HL-60 (cell line): ENCODE measurements around the gene PAXIP1.
"Not testable (repeated sequence)": the region's sequence is repeated elsewhere in the genome, so short reads cannot be mapped to it uniquely, and the experiment has no call there.

Experiments used
- DNase-seq, 2 experiments: peaks; one replicate each; pipeline ENCODE4 v3.0.0-alpha.2; 2010 to 2020; ENCODE audit warnings: low read depth in 1 of 2, low spot score in 1 of 2
- H3K27ac ChIP-seq: fragments of 250-450 bp; sonication (Bioruptor Pico); replicated peaks from 2 replicates; pipeline ENCODE4 v1.5.1; 2020; ENCODE audit warnings: mild to moderate bottlenecking, moderate library complexity
- H3K27me3 ChIP-seq: fragments of 250-450 bp; sonication (Bioruptor Pico); 2 replicates; pipeline ENCODE4 v1.5.1; 2021; ENCODE audit warnings: mild to moderate bottlenecking, moderate library complexity; ENCODE audit not compliant: insufficient read depth, poor library complexity, severe bottlenecking
- H3K4me3 ChIP-seq: replicated peaks from 2 replicates; pipeline ENCODE4 v1.5.1; 2011; ENCODE audit warnings: mild to moderate bottlenecking, control low read depth, low read length; ENCODE audit not compliant: insufficient read depth
- CTCF ChIP-seq: IDR thresholded peaks from one replicate; pipeline ENCODE4 v1.5.1; 2011; ENCODE audit warnings: low read length, control low read depth, inconsistent platforms; ENCODE audit not compliant: insufficient read depth
- GABPA ChIP-seq: IDR thresholded peaks from 2 replicates; pipeline ENCODE4 v1.6.1; 2012; ENCODE audit warnings: low read depth
- POLR2AphosphoS5 ChIP-seq: IDR thresholded peaks from 2 replicates; pipeline ENCODE4 v1.6.1; 2012; ENCODE audit warnings: low read depth
- REST ChIP-seq: IDR thresholded peaks from 2 replicates; pipeline ENCODE4 v1.6.1; 2012; ENCODE audit warnings: low read depth; ENCODE audit not compliant: insufficient replicate concordance
- SPI1 ChIP-seq: IDR thresholded peaks from 2 replicates; pipeline ENCODE4 v1.6.1; 2012; ENCODE audit warnings: low read depth, mild to moderate bottlenecking, borderline replicate concordance

The PAXIP1 gene

GRCh38 chr7:154928136-154929005, 74.6 kb downstream of the PAXIP1 start:
- Histone ChIP-seq H3K27ac (peak overlapping the region; percentile 38), H3K4me3 (peak overlapping the region; percentile 79), H3K27me3 (peaks cover 3% of the 10 kb centered on the region)
- TF ChIP-seq POLR2AphosphoS5 (no peak), REST (no peak), SPI1 (no peak), GABPA (no peak), CTCF (no peak)
- peak; percentile 58 to 70 for DNase-seq

GRCh38 chr7:154927624-154928125, 75.2 kb downstream of the PAXIP1 start:
- DNase-seq = peak; percentile 71 to 83
- Histone ChIP-seq H3K4me3 (peak overlapping the region; percentile 79), H3K27me3 (peaks cover 3% of the 10 kb centered on the region), H3K27ac (peak overlapping the region; percentile 38)
- TF ChIP-seq CTCF (peak; percentile 32), GABPA (no peak)

- not testable (repeated sequence) for DNase-seq, H3K4me3 ChIP-seq, H3K27me3 ChIP-seq, H3K27ac ChIP-seq
Measured at GRCh38 chr7:154922472-154922871, 80.5 kb downstream of the PAXIP1 start.

GRCh38 chr7:154919344-154920225, 83.3 kb downstream of the PAXIP1 start:
- no peak for DNase-seq
- peaks cover 16% of the 10 kb centered on the region for H3K27me3 ChIP-seq
- no peak overlapping the region for H3K4me3 ChIP-seq
- no peak for TF ChIP-seq SPI1
- TF ChIP-seq REST = no peak
- no peak for TF ChIP-seq GABPA
- TF ChIP-seq CTCF = no peak
- no peak for TF ChIP-seq POLR2AphosphoS5
- no peak overlapping the region for H3K27ac ChIP-seq
